Muscle layer of duodenum (tissue), 2 donors: Measurements from ENCODE around the gene NINJ2.

ENCODE experiments used
- H3K27ac ChIP-seq: one replicate; pipeline ENCODE4 v1.7.0; 2013; ENCODE audit warnings: mild to moderate bottlenecking, low read length
- H3K27me3 ChIP-seq: one replicate; pipeline ENCODE4 v1.7.0; 2013; ENCODE audit warnings: low read depth, mild to moderate bottlenecking, control low read depth, low read length
- H3K36me3 ChIP-seq, 2 donors: one replicate each; pipeline ENCODE4 v1.7.0; 2013; ENCODE audit warnings: low read length in 2 of 2, control low read depth in 1 of 2, mild to moderate bottlenecking in 1 of 2; ENCODE audit not compliant: insufficient read depth in 2 of 2, control insufficient read depth in 1 of 2
- H3K4me1 ChIP-seq, 2 donors: one replicate each; pipeline ENCODE4 v1.7.0; 2013; ENCODE audit warnings: low read length in 2 of 2, mild to moderate bottlenecking in 2 of 2, control low read depth in 1 of 2, moderate library complexity in 1 of 2; ENCODE audit not compliant: insufficient read depth in 2 of 2, control insufficient read depth in 1 of 2
- H3K4me3 ChIP-seq, 2 donors: one replicate each; pipeline ENCODE4 v1.7.0; 2013; ENCODE audit warnings: low read length in 2 of 2, low read depth in 1 of 2, mild to moderate bottlenecking in 1 of 2
- H3K9me3 ChIP-seq, 2 donors: one replicate each; pipeline ENCODE4 v1.7.0; 2013; ENCODE audit warnings: low read length in 2 of 2, control low read depth in 1 of 2, mild to moderate bottlenecking in 1 of 2; ENCODE audit not compliant: control insufficient read depth in 1 of 2
- donor health status: healthy.

Gene NINJ2

DNA sequence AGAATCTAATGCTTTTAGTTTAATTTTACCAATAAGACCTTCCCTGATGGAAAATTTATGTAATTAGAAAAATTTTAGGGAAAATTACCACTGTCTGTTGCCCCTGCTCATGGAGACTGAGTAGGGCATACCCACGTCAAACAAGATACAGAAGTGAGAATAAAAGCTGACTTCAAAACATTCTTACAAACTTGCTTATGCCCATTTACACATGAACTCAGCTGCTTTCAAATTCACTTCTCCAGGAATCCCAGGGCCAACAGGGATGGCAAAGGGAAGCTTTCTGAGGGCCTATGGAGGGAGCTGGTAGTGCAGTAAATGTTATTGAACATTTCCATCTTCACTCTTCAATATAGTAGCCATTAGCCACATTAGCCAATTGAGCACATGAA is 4.8 kb upstream of the NINJ2 start:
- no peaks in the 10 kb centered on the region for H3K4me1 ChIP-seq
- H3K27ac ChIP-seq: no peak overlapping the region
- H3K9me3 ChIP-seq: no peaks in the 10 kb centered on the region
- no peaks in the 10 kb centered on the region for H3K27me3 ChIP-seq
- H3K4me3 ChIP-seq: no peak overlapping the region
- H3K36me3 ChIP-seq: no peaks in the 10 kb centered on the region

GRCh38 chr12:666766-667308 is 3.6 kb upstream of the NINJ2 start:
- Histone ChIP-seq H3K27me3 (no peaks in the 10 kb centered on the region), H3K4me1 (no peaks in the 10 kb centered on the region), H3K36me3 (no peaks in the 10 kb centered on the region), H3K27ac (no peak overlapping the region), H3K4me3 (no peak overlapping the region), H3K9me3 (no peaks in the 10 kb centered on the region)

DNA sequence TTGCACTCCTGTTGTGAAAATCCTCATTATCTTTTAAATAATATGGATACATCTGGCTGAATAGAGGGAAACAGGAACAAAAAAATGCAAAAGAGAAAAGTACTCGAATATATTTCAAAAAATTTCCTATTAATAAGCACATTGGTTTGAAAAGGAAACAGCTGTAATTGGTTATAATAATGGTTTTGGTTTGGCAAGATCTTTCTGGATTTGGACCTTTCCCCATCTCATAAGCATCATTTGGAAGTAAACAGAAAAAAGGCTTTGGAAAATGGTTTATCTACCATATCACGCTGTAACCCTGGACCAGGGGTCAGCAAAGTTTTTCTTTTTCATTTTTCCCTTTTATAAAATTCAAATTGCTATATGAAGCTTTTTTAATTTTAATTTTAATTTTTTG is 2.8 kb upstream of the NINJ2 start:
- Histone ChIP-seq H3K9me3 (no peaks in the 10 kb centered on the region), H3K27ac (no peak overlapping the region), H3K4me3 (no peak overlapping the region), H3K27me3 (no peaks in the 10 kb centered on the region), H3K4me1 (no peaks in the 10 kb centered on the region), H3K36me3 (no peaks in the 10 kb centered on the region)

DNA sequence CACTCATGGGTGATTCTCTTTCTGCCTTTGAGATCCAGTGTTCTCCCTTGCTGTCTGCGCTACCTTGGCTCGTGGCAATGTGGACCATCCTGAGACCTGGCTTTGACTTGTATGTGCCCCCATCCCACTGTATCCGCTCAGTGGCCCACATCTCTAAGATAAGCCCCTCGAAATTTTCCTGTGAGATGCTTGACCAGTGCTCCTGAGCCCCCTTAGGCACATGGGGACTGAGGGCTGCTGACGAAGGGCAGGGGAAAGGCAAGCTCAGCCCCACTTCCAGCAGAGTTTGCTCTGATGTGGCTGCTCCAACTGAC is 1.5 kb upstream of the NINJ2 start:
- no peak overlapping the region for H3K4me3 ChIP-seq
- no peak overlapping the region for H3K27ac ChIP-seq
- no peaks in the 10 kb centered on the region for H3K9me3 ChIP-seq
- H3K4me1 ChIP-seq: no peaks in the 10 kb centered on the region
- no peaks in the 10 kb centered on the region for H3K27me3 ChIP-seq
- no peaks in the 10 kb centered on the region for H3K36me3 ChIP-seq

DNA sequence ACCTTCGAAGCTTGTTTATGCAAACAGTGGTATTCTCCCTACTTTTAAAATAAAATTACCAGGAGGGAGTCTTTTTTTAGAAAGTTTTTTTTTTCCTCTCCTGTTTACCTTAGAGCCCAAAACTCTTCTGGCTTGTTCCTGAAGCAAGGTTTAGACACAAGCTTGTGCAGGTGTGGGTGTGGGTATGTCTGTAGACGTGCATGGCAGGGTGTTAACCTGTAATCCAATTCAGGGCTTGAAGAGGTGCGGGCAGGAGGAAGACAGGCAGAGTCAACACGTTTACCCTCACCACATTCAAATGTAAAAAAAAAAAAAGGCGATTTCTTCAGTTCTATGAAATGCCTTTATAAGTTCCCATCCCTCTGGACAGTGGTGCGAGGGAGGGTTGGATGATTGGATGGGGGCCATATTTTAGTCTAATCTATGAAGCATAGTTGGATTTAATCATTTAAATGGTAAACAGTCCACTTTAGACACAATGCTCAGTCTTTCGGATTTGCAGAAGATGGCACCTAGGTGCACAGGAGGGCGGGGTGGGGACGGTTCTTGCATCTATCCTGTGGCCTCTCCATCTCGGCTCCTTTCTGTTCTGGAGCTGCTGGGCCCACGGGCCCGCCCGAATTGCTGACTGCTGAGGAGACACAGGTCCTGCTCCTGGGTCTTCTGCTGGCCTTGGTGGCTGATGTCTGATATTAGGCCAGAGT is 982 bp upstream of the NINJ2 start:
- H3K9me3 ChIP-seq: no peaks in the 10 kb centered on the region
- H3K27ac ChIP-seq: no peak overlapping the region
- no peak overlapping the region for H3K4me3 ChIP-seq

GRCh38 chr12:662566-663292 is 516 bp downstream of the NINJ2 start:
- H3K4me1 ChIP-seq: no peaks in the 10 kb centered on the region
- H3K4me3 ChIP-seq: peak overlapping the region; percentile 4 to 26
- H3K27me3 ChIP-seq: no peaks in the 10 kb centered on the region
- H3K9me3 ChIP-seq: no peaks in the 10 kb centered on the region
- H3K27ac ChIP-seq: peak overlapping the region; percentile 10
- H3K36me3 ChIP-seq: no peaks in the 10 kb centered on the region

More for the DNA sequence above, 982 bp upstream of the NINJ2 start:
- Histone ChIP-seq H3K4me1 (no peaks in the 10 kb centered on the region), H3K27me3 (no peaks in the 10 kb centered on the region), H3K36me3 (no peaks in the 10 kb centered on the region)

DNA sequence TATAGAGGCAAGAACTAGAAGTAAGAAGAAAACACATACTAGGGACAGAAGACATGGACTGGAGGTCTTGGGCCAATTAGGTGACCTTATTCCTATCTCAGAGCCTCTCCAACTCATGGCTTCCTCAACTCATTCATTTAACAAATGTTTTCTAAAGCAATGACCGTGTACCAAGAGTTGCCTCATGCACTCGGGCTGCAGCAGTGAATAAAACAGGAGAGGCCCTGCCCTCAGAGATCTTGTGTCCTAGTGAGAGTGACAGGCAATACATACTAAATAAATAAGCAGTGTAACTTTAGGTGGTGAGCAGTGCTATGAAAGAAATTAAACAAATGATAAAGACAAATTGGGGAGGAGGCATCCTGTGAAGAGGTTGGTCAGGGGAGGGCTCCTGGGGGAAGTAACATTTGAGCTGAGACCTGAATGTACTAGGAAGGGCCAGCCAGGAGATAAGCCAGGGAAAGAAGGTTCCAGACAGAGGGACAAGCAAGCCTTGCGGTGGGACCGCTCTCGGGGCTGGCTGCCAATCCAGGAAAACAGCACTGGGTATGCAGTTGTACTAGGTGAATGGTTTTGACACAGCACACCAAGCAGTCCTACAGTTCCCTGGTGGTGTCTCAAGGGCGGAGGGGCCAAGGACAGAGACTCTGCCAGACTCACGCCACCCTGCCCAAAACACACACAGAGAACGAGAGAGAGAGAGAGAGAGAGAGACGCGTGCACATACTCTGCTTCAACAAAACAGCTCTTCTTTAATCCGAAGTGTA is 1.3 kb downstream of the NINJ2 start:
- Histone ChIP-seq H3K4me3 (peak overlapping the region in 1 of 2 donors; percentile 26), H3K27ac (peak overlapping the region; percentile 10)

GRCh38 chr12:659090-659683 is 4.1 kb downstream of the NINJ2 start:
- no peaks in the 10 kb centered on the region for H3K9me3 ChIP-seq

More for the DNA sequence above, 1.3 kb downstream of the NINJ2 start:
- H3K9me3 ChIP-seq: no peaks in the 10 kb centered on the region
- no peaks in the 10 kb centered on the region for H3K36me3 ChIP-seq
- H3K4me1 ChIP-seq: no peaks in the 10 kb centered on the region
- H3K27me3 ChIP-seq: no peaks in the 10 kb centered on the region

DNA sequence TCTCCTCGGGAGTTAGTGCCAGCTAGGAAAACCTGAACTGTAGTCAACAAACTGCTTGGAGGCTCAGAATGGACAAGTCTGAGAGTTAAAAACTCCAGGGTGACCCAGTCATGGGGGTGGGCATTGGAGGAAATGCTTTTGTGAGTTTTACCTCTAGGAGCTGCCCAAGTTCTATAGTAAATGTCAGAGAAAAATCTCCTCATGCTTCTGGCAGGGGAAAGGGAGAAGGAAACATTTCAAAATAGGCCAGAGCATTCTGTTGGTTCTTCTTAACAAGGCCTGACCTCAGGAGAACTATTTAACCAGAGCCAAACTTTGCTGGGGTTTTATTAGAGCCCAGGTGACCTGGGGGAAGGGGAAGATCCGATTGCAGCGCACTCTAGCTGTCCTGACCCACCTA is 12.3 kb downstream of the NINJ2 start:
- H3K27me3 ChIP-seq: no peaks in the 10 kb centered on the region
- no peaks in the 10 kb centered on the region for H3K36me3 ChIP-seq
- no peaks in the 10 kb centered on the region for H3K9me3 ChIP-seq
- H3K4me3 ChIP-seq: no peak overlapping the region
- H3K27ac ChIP-seq: no peak overlapping the region
- H3K4me1 ChIP-seq: peaks cover 0 to 16% of the 10 kb centered on the region in 2 donors

More at GRCh38 chr12:659090-659683, 4.1 kb downstream of the NINJ2 start:
- Histone ChIP-seq H3K4me1 (no peaks in the 10 kb centered on the region), H3K27ac (no peak overlapping the region), H3K36me3 (no peaks in the 10 kb centered on the region), H3K27me3 (no peaks in the 10 kb centered on the region), H3K4me3 (no peak overlapping the region)

GRCh38 chr12:647385-648085 is 15.7 kb downstream of the NINJ2 start:
- no peaks in the 10 kb centered on the region for H3K9me3 ChIP-seq
- peaks cover 3 to 40% of the 10 kb centered on the region in 2 donors for H3K4me1 ChIP-seq
- H3K27me3 ChIP-seq: no peaks in the 10 kb centered on the region
- H3K4me3 ChIP-seq: no peak overlapping the region
- H3K36me3 ChIP-seq: no peaks in the 10 kb centered on the region
- no peak overlapping the region for H3K27ac ChIP-seq
